OCI-LY7 (cell line): Measurements from ENCODE around the gene SOS1.

Source experiments
- CTCF ChIP-seq: fragments of 200-600 bp; sonication (generic); conservative IDR thresholded peaks from 2 replicates; pipeline ENCODE4 v1.5.1; 2014; ENCODE audit warnings: mild to moderate bottlenecking, antibody characterized with exemption, low read length, moderate library complexity, mixed read lengths
- EZH2phosphoT487 ChIP-seq: fragments of 200-600 bp; sonication (generic); IDR thresholded peaks from 2 replicates; pipeline ENCODE4 v1.6.1; 2018; ENCODE audit warnings: low read depth, borderline replicate concordance, mild to moderate bottlenecking, mixed run types, antibody characterized with exemption, low read length, moderate library complexity, mixed read lengths

DNA sequence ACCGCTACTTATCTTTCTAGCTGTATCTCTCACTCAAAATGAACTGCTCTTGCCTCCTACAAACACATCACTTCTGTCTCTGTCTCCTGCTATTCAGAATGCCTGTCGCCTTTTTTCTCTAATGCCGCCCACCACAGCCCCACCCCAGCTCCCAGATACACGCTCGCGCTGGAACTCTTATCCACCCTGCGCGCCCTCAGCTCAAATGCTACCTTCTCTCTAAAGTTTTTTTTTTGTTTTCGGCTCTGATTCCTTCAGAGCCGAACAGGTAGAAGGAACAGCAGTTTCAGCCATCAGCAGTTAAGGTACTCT is 3.9 kb upstream of the SOS1 start:
- TF ChIP-seq CTCF (no peak; the same call in 1 of the 2 replicates), EZH2phosphoT487 (no peak)
